K562 (cell line): ENCODE results near the gene ALOX5. TPM values are rescaled to one million over a fixed set of nuclear protein-coding genes. Genes with fewer than 3 reads are reported as not detected.

Experiments
- ATAC-seq: fragments of 200-7000 bp; cut with Tn5 transposase; 3 replicates; pipeline ENCODE4 v1.9.1; 2020; ENCODE audit warnings: moderate library complexity
- BruUV-seq: library from RNA; stranded (reverse); fragments of 400-500 nt; replicated peaks from 2 replicates; lab custom pipeline; 2021; lab: Mats Ljungman, UMichigan
- CTCF ChIA-PET: fragments of 300-600 bp; formaldehyde crosslinking; extraction: SDS; loops from one replicate; lab custom pipeline; 2021; ENCODE audit warnings: low intra/inter-chr PET ratio; lab: Yijun Ruan, JAX
- POLR2A ChIA-PET: fragments of 300-600, 350-650 bp; sonication (Branson Sonifier 250); formaldehyde crosslinking; extraction: SDS; loops from one replicate; lab custom pipeline; 2021; ENCODE audit warnings: antibody characterized with exemption, inconsistent platforms; lab: Yijun Ruan, JAX
- DNase-seq, 4 experiments: peaks; one replicate each; pipeline versions ENCODE4 v3.0.0 to v3.0.0-alpha.2; 2011 to 2018; ENCODE audit warnings: low spot score in 3 of 4, mixed read lengths in 3 of 4; ENCODE audit errors: extremely low read depth in 1 of 4
- FAIRE-seq: peaks from 2 replicates; lab custom pipeline; 2011; peaks lifted over from hg19 to GRCh38; lab: Jason Lieb, UNC
- H2AFZ ChIP-seq: 2 replicates; pipeline ENCODE4 v1.6.0; 2011; ENCODE audit warnings: low read depth, low read length, control low read depth, inconsistent platforms
- H3K27ac ChIP-seq: fragments of 200-600 bp; 3 replicates; pipeline ENCODE4 v1.8.0; 2011; ENCODE audit warnings: low read depth, mild to moderate bottlenecking, control low read depth, inconsistent platforms, low read length, moderate library complexity, mixed read lengths; ENCODE audit errors: extremely low read depth
- H3K27me3 ChIP-seq, 2 experiments: fragments of 300-600 bp in 1 of 2; 2 replicates in 1 of 2; 3 replicates in 1 of 2; pipeline versions ENCODE4 v1.6.0 to v1.8.0; 2011; ENCODE audit warnings: inconsistent platforms in 2 of 2, low read length in 2 of 2, mild to moderate bottlenecking in 1 of 2, mixed read lengths in 1 of 2, moderate library complexity in 1 of 2; ENCODE audit not compliant: control insufficient read depth in 2 of 2, insufficient read depth in 2 of 2
- H3K36me3 ChIP-seq: fragments of 300-600 bp; 3 replicates; pipeline ENCODE4 v1.8.0; 2011; ENCODE audit warnings: mild to moderate bottlenecking, low read length, inconsistent platforms; ENCODE audit not compliant: control insufficient read depth, insufficient read depth
- H3K4me1 ChIP-seq, 2 experiments: fragments of 200-600 bp in 1 of 2; replicated peaks in 1 of 2; 2 replicates in 1 of 2; 3 replicates in 1 of 2; pipeline versions ENCODE4 v1.5.1 to v1.8.0; 2011; ENCODE audit warnings: inconsistent platforms in 2 of 2, low read length in 2 of 2, mild to moderate bottlenecking in 1 of 2, mixed read lengths in 1 of 2, moderate library complexity in 1 of 2; ENCODE audit not compliant: control insufficient read depth in 2 of 2, insufficient read depth in 2 of 2
- H3K4me2 ChIP-seq: 2 replicates; pipeline ENCODE4 v1.6.1; 2011; ENCODE audit warnings: low read length, control low read depth, inconsistent platforms, mixed read lengths; ENCODE audit not compliant: insufficient read depth
- H3K4me3 ChIP-seq: fragments of 200-600 bp; sonication (generic), shearing (Covaris generic); 2 replicates; pipeline ENCODE4 v1.5.1; 2016; ENCODE audit warnings: control low read depth, inconsistent platforms
- H3K79me2 ChIP-seq: fragments of 200-600 bp; 3 replicates; pipeline ENCODE4 v1.8.0; 2011; ENCODE audit warnings: low read length, inconsistent platforms; ENCODE audit not compliant: control insufficient read depth, insufficient read depth
- H3K9ac ChIP-seq, 2 experiments: 2 replicates each; pipeline versions ENCODE4 v1.6.0 to v1.6.1; 2011; ENCODE audit warnings: low read depth in 2 of 2, low read length in 2 of 2, control low read depth in 1 of 2, inconsistent platforms in 1 of 2, mild to moderate bottlenecking in 1 of 2, mixed read lengths in 1 of 2; ENCODE audit not compliant: insufficient read depth in 1 of 2
- H3K9me1 ChIP-seq: one replicate; pipeline ENCODE4 v1.6.0; 2011; ENCODE audit warnings: inconsistent platforms, mild to moderate bottlenecking, low read length, moderate library complexity; ENCODE audit not compliant: control insufficient read depth, insufficient read depth
- H3K9me3 ChIP-seq: replicated peaks from 2 replicates; pipeline ENCODE4 v1.5.1; 2011; ENCODE audit warnings: low read depth, low read length, inconsistent platforms; ENCODE audit not compliant: control insufficient read depth, insufficient read depth
- H4K20me1 ChIP-seq: replicated peaks from 2 replicates; pipeline ENCODE4 v1.6.1; 2011; ENCODE audit warnings: low read length, inconsistent platforms, mixed read lengths; ENCODE audit not compliant: control insufficient read depth, insufficient read depth
- ATF1 ChIP-seq, 2 experiments: fragments of 450-650 bp in 1 of 2; IDR thresholded peaks; 2 replicates each; pipeline ENCODE4 v1.6.1; 2016; ENCODE audit warnings: missing compliant biosample characterization in 1 of 2, missing genetic modification characterization in 1 of 2
- CC2D1A ChIP-seq: fragments of 450-650 bp; IDR thresholded peaks from 2 replicates; pipeline ENCODE4 v1.6.1; 2017; ENCODE audit warnings: mild to moderate bottlenecking
- KDM1A ChIP-seq, 2 experiments: fragments of 450-650 bp; IDR thresholded peaks; 2 replicates each; pipeline ENCODE4 v1.6.1; 2016; ENCODE audit warnings: mild to moderate bottlenecking in 2 of 2
- STAG1 ChIP-seq: sonication (generic); formaldehyde crosslinking; IDR thresholded peaks from 2 replicates; pipeline ENCODE4 v1.5.0; 2020; ENCODE audit warnings: missing genetic modification reagents, borderline replicate concordance
- TAL1 ChIP-seq: fragments of 450-650 bp; IDR thresholded peaks from 2 replicates; pipeline ENCODE4 v1.6.1; 2016; ENCODE audit warnings: mild to moderate bottlenecking
- ZBTB33 ChIP-seq: sonication (generic); formaldehyde crosslinking; IDR thresholded peaks from 2 replicates; pipeline ENCODE4 v1.8.1; 2023; ENCODE audit warnings: mild to moderate bottlenecking, missing genetic modification reagents
- ZNF217 ChIP-seq: sonication (generic); formaldehyde crosslinking; IDR thresholded peaks from 2 replicates; pipeline ENCODE4 v1.8.0; 2022; ENCODE audit warnings: mild to moderate bottlenecking, missing genetic modification reagents
- ZNF79 ChIP-seq: fragments of 250-450 bp; sonication (Bioruptor Pico); IDR thresholded peaks from 2 replicates; pipeline ENCODE4 v1.4.0; 2020; ENCODE audit warnings: low read depth, mild to moderate bottlenecking, moderate library complexity
- WGBS: fragments of 100-300 bp; shearing (Covaris generic); methylation state at CpG from one replicate; pipeline ENCODE4 v1.1.6; 2016; ENCODE audit warnings: low coverage, mixed read lengths; ENCODE audit not compliant: insufficient coverage; ENCODE audit errors: missing lambda C conversion rate; 5-methylcytosine and 5-hydroxymethylcytosine counted together
- in situ Hi-C: fragments of 300-500 bp; cut with MboI; formaldehyde crosslinking; loops from 4 replicates; pipeline ENCODE4 v1.15.0; 2018; ENCODE audit warnings: inconsistent platforms, mixed read lengths
- intact Hi-C: fragments of 100-400 bp; cut with micrococcal nuclease; formaldehyde crosslinking; loops from 2 replicates; pipeline ENCODE4 v1.14.2; 2022
- polyA plus RNA-seq, 8 experiments: library from polyadenylated mRNA; depleted of rRNA in 4 of 8; stranded (reverse) in 5 of 8; unstranded in 3 of 8; fragments of >200 nt; fragmentation: Nextera tagmentation in 2 of 8; fragmentation: Illumina TruSeq in 1 of 8; extraction: Ambion mirVana in 2 of 8; extraction: Trizol in 1 of 8; gene quantifications; 2 replicates each; pipeline versions ENCODE4 v1.2.1 to v1.2.3, GENCODE V29; 2011 to 2014; ENCODE audit warnings: inconsistent platforms in 1 of 8, missing spikeins in 1 of 8
- total RNA-seq, 7 experiments: library from RNA; depleted of rRNA in 6 of 7; stranded (reverse); fragments of >200 nt in 6 of 7; fragmentation: Illumina TruSeq in 2 of 7; extraction: Trizol in 2 of 7; gene quantifications; 2 replicates each; pipeline versions ENCODE4 v1.2.1 to v1.2.3, GENCODE V29; 2011 to 2021; ENCODE audit warnings: low replicate concordance in 1 of 7

ALOX5 gene
- total and polyA plus RNA-seq, 9 of the 15 experiments (the other 6 are each of a cell fraction or from before 2014, with no cell fraction given) = 0.10 to 2.4 (median 1.4) TPM

- intact Hi-C loops = no loop called here
- no peaks in the 10 kb centered on the region for H3K36me3 ChIP-seq
- CTCF ChIA-PET = no interaction called here
- no peaks in the 10 kb centered on the region for H3K27me3 ChIP-seq
- no peaks in the 10 kb centered on the region for H3K9me1 ChIP-seq
- WGBS = 53% methylated on average over 15 of the region's 15 CpGs
- peaks cover 12 to 24% of the 10 kb centered on the region in 2 experiments; a peak in 4 of 5 replicates for H3K4me1 ChIP-seq
- DNase-seq (no peak), FAIRE-seq (no peak), ATAC-seq (no peak)
- H3K4me2 ChIP-seq = no peak overlapping the region
- H4K20me1 ChIP-seq = no peaks in the 10 kb centered on the region
- TF ChIP-seq KDM1A (IDR thresholded peaks at IDR 0.05) (no peak), ZNF217 (CRISPR knock-in tag) (no peak), ATF1 (CRISPR knock-in tag; IDR thresholded peaks at IDR 0.05) (no peak), ATF1 (tag; IDR thresholded peaks at IDR 0.05) (no peak), ZNF79 (CRISPR knock-in tag) (no peak), TAL1 (no peak), ZBTB33 (no peak), CC2D1A (no peak), STAG1 (CRISPR knock-in tag) (no peak)
- no peaks in the 10 kb centered on the region for H3K79me2 ChIP-seq
- POLR2A ChIA-PET = interaction anchor here (1.1 to 1.2 kb wide), 2 partner anchors 10 to 15 kb away, joined by 3 to 4 read pairs; no protein-coding TSS in a partner anchor
- in situ Hi-C loops = no loop called here
- no TSS peak for BruUV-seq
- H3K27ac ChIP-seq = no peak overlapping the region
- H3K9me3 ChIP-seq = no peaks in the 10 kb centered on the region
- no peak overlapping the region for H2AFZ ChIP-seq
- no peak overlapping the region; a peak in 1 of 4 replicates for H3K9ac ChIP-seq
- H3K4me3 ChIP-seq = no peak overlapping the region
Measured at GRCh38 chr10:45418417-45418848, 44.4 kb downstream of the ALOX5 start.
